Colonic mucosa (tissue), 4 donors: ENCODE results near the gene SIT1. TPM values are rescaled to one million over a fixed set of nuclear protein-coding genes. Genes with fewer than 3 reads are reported as not detected.

Source experiments
- DNase-seq: peaks from one replicate; pipeline ENCODE4 v3.0.0-alpha.2; 2020
- H3K27ac ChIP-seq: fragments of 200-600 bp; one replicate; pipeline ENCODE4 v1.8.0; 2021
- H3K27me3 ChIP-seq: fragments of 200-600 bp; one replicate; pipeline ENCODE4 v1.8.0; 2021
- H3K36me3 ChIP-seq: fragments of 200-600 bp; one replicate; pipeline ENCODE4 v1.8.0; 2021
- H3K4me1 ChIP-seq: fragments of 200-600 bp; one replicate; pipeline ENCODE4 v1.8.0; 2021; ENCODE audit warnings: mild to moderate bottlenecking
- H3K4me3 ChIP-seq: fragments of 200-600 bp; one replicate; pipeline ENCODE4 v1.8.0; 2021
- H3K9ac ChIP-seq, 2 donors: one replicate each; pipeline ENCODE4 v1.7.0; 2013; ENCODE audit warnings: control low read depth in 2 of 2, low read depth in 2 of 2, low read length in 2 of 2
- H3K9me3 ChIP-seq: fragments of 200-600 bp; one replicate; pipeline ENCODE4 v1.8.0; 2021
- CTCF ChIP-seq: fragments of 200-600 bp; IDR thresholded peaks from one replicate; pipeline ENCODE4 v1.8.0; 2022; ENCODE audit warnings: antibody characterized with exemption, mild to moderate bottlenecking
- intact Hi-C: fragments of 100-400 bp; cut with DNase I; formaldehyde crosslinking; loops from one replicate; pipeline ENCODE4 v1.14.1; 2022
- microRNA-seq: library from miRNA; unstranded; fragments of <30 nt; microRNA quantifications from one replicate; pipeline ENCODE4, GENCODE V29; 2019
- total RNA-seq, 2 donors: library from RNA; stranded (reverse); fragmentation: NEBNext Ultra II Directional in 1 of 2; extraction: Animal tissue kit (Norgen Biotek cat#: 25700) in 1 of 2; gene quantifications; one replicate each; pipeline ENCODE4 v1.2.1, GENCODE V29; 2021
- donor health status: healthy.
- donor health status: DM: no; HTN: no; CAD: no.
- donor health status: DM: no; HTN: no; CAD: no.

The SIT1 gene
- total RNA-seq, 2 donors from 2014 or later: 0.67 to 1.0 TPM

DNA sequence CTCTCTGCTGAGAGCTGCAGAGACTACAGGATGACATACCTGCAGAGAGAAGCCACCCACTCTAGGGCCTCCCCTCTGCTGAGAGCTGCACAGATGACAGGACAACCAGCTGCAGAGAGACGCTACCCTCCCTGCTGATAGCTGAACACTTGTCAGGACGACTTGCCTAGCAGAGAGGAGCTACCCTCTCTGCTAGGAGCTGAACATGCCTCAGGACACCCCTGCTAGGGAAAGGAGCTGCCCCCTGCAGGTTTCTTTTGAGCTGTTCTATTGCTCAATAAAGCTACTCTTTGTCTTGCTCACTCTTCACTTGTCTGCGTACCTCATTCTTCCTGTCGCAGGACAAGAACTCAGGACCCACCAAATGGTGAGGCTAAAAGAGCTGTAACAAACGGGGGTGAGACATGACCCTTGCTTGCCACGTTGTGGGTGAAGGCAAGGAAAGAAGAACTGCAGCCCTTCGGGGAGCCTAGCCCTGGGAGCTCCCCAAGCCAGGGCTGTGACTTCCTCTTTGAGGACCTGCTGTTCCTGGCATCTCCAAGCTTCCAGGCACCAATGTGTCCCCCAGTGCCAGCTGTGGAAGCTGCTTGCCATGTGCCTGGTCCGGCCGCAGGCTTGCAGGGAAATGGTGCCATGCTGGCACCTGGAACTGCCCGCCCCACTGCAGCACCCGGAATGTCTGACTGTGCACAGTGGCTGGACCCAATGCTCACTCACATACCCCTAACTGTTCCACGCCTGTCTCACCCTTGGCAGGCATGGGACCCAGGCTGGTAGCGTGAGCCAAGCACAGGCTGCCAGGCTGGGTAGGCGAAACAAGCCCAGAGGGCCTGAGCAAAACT lies 50.7 kb downstream of the SIT1 start:
- no peaks in the 10 kb centered on the region for H3K27me3 ChIP-seq
- no peak overlapping the region for H3K4me3 ChIP-seq
- H3K9me3 ChIP-seq: no peaks in the 10 kb centered on the region
- H3K4me1 ChIP-seq: peaks cover 7% of the 10 kb centered on the region
- intact Hi-C loops: no loop called here
- DNase-seq: no peak
- H3K9ac ChIP-seq: no peak overlapping the region
- no peak overlapping the region for H3K27ac ChIP-seq
- no peaks in the 10 kb centered on the region for H3K36me3 ChIP-seq
- no peak for TF ChIP-seq CTCF

Small RNA genes lying within 50 kb of the gene (microRNA-seq; reads per million reads assigned to microRNA genes)
- not detected for gene MIR4667

Other genes with a start within 250 kb of the SIT1 start
- gene RUSC2, start 160.8 kb downstream of the SIT1 start, total RNA-seq: 1 to 10 TPM; 4.7 to 8.6 TPM
- 10 to 100 TPM; 34.3 to 41.1 TPM for gene TESK1, start 45.7 kb downstream of the SIT1 start, total RNA-seq
- gene CD72, start 32.5 kb downstream of the SIT1 start, total RNA-seq: 1 to 10 TPM in 1 of 2 donors, under 1 TPM in 1; 0.69 to 2.7 TPM
- over 10,000 TPM; 17,917 to 26,785 TPM for gene RMRP, start 7.1 kb upstream of the SIT1 start, total RNA-seq
- 10 to 100 TPM; 19.4 to 38.3 TPM for gene CCDC107, start 7.4 kb upstream of the SIT1 start, total RNA-seq
- gene ARHGEF39, start 14.3 kb upstream of the SIT1 start, total RNA-seq: 10 to 100 TPM in 1 of 2 donors, 1 to 10 TPM in 1; 7.3 to 34.0 TPM
- gene CA9, start 23.0 kb upstream of the SIT1 start, total RNA-seq: 1 to 10 TPM; 1.8 to 5.9 TPM
- gene TPM2, start 39.0 kb upstream of the SIT1 start, total RNA-seq: 100 to 1,000 TPM in 1 of 2 donors, 10 to 100 TPM in 1; 29.8 to 321 TPM
- gene TLN1, start 81.3 kb upstream of the SIT1 start, total RNA-seq: 100 to 1,000 TPM; 177 to 196 TPM
- gene CREB3, start 81.7 kb upstream of the SIT1 start, total RNA-seq: 10 to 100 TPM; 47.9 to 50.8 TPM
- 100 to 1,000 TPM; 127 to 157 TPM for gene GBA2, start 98.3 kb upstream of the SIT1 start, total RNA-seq
- gene RGP1, start 98.4 kb upstream of the SIT1 start, total RNA-seq: 10 to 100 TPM; 52.0 to 53.9 TPM
- gene MSMP, start 103.3 kb upstream of the SIT1 start, total RNA-seq: 1 to 10 TPM in 1 of 2 donors, not detected in 1; 2.1 TPM
- 1 to 10 TPM; 7.0 to 9.7 TPM for gene NPR2, start 140.7 kb upstream of the SIT1 start, total RNA-seq
- under 1 TPM; 0.58 to 0.82 TPM for gene SPAG8, start 161.3 kb upstream of the SIT1 start, total RNA-seq
- 10 to 100 TPM; 49.5 to 64.5 TPM for gene HINT2, start 164.1 kb upstream of the SIT1 start, total RNA-seq
- gene FAM221B, start 177.8 kb upstream of the SIT1 start, total RNA-seq: under 1 TPM in 1 of 2 donors, not detected in 1; 0.05 TPM
- gene TMEM8B, start 178.3 kb upstream of the SIT1 start, total RNA-seq: 10 to 100 TPM; 15.1 to 17.6 TPM
- gene OR13J1, start 219.5 kb upstream of the SIT1 start, total RNA-seq: not detected